ENCODE results near the gene CNDP1.
A peak's percentile ranks its signal among the peaks of the same experiment; 100 is the strongest.

Gene CNDP1

GRCh38 chr18:74616494-74616893, 82.2 kb downstream of the CNDP1 start:
- DNase-seq = no peak
- Histone ChIP-seq H3K4me3 (ENCODE audit: low read depth, low read length) (no peak overlapping the region), H3K36me3 (no peaks in the 10 kb centered on the region), H3K9me3 (no peaks in the 10 kb centered on the region), H3K27me3 (no peaks in the 10 kb centered on the region), H3K4me1 (no peaks in the 10 kb centered on the region)
- no peak for TF ChIP-seq CTCF (IDR thresholded peaks at IDR 0.05; ENCODE audit: low read depth, low read length)

- H3K4me1 ChIP-seq = no peaks in the 10 kb centered on the region
- no peaks in the 10 kb centered on the region for H3K36me3 ChIP-seq
- H3K4me3 ChIP-seq (ENCODE audit: low read depth, low read length) = no peak overlapping the region
- TF ChIP-seq CTCF (IDR thresholded peaks at IDR 0.05; ENCODE audit: low read depth, low read length) = no peak
- H3K9me3 ChIP-seq = no peaks in the 10 kb centered on the region
- no peak for DNase-seq
- H3K27me3 ChIP-seq = no peaks in the 10 kb centered on the region
Measured at GRCh38 chr18:74617486-74617885, 83.2 kb downstream of the CNDP1 start.

GRCh38 chr18:74622072-74622471, 87.8 kb downstream of the CNDP1 start:
- no peak for TF ChIP-seq CTCF (IDR thresholded peaks at IDR 0.05; ENCODE audit: low read depth, low read length)
- no peaks in the 10 kb centered on the region for H3K27me3 ChIP-seq
- H3K9me3 ChIP-seq = no peaks in the 10 kb centered on the region
- H3K36me3 ChIP-seq = no peaks in the 10 kb centered on the region
- no peak overlapping the region for H3K4me3 ChIP-seq (ENCODE audit: low read depth, low read length)
- no peaks in the 10 kb centered on the region for H3K4me1 ChIP-seq
- DNase-seq = no peak

- Histone ChIP-seq H3K4me3 (ENCODE audit: low read depth, low read length) (no peak overlapping the region), H3K9me3 (no peaks in the 10 kb centered on the region)
- no peak for DNase-seq
Measured at GRCh38 chr18:74623047-74623816, 88.9 kb downstream of the CNDP1 start.

GRCh38 chr18:74624466-74624865, 90.2 kb downstream of the CNDP1 start:
- H3K4me1 ChIP-seq = no peaks in the 10 kb centered on the region
- no peak for DNase-seq
- H3K4me3 ChIP-seq (ENCODE audit: low read depth, low read length) = no peak overlapping the region
- H3K9me3 ChIP-seq = no peaks in the 10 kb centered on the region
- H3K27me3 ChIP-seq = no peaks in the 10 kb centered on the region
- H3K36me3 ChIP-seq = no peaks in the 10 kb centered on the region
- TF ChIP-seq CTCF (IDR thresholded peaks at IDR 0.05; ENCODE audit: low read depth, low read length) = no peak

More at GRCh38 chr18:74623047-74623816, 88.9 kb downstream of the CNDP1 start:
- TF ChIP-seq CTCF (IDR thresholded peaks at IDR 0.05; ENCODE audit: low read depth, low read length) = peak; percentile 33; the same call in 1 of the 2 replicates
- Histone ChIP-seq H3K4me1 (no peaks in the 10 kb centered on the region), H3K36me3 (no peaks in the 10 kb centered on the region), H3K27me3 (no peaks in the 10 kb centered on the region)

GRCh38 chr18:74625157-74625556, 90.9 kb downstream of the CNDP1 start:
- H3K4me3 ChIP-seq (ENCODE audit: low read depth, low read length) = no peak overlapping the region
- TF ChIP-seq CTCF (IDR thresholded peaks at IDR 0.05; ENCODE audit: low read depth, low read length) = no peak
- no peaks in the 10 kb centered on the region for H3K36me3 ChIP-seq
- H3K4me1 ChIP-seq = no peaks in the 10 kb centered on the region
- H3K9me3 ChIP-seq = no peaks in the 10 kb centered on the region
- H3K27me3 ChIP-seq = no peaks in the 10 kb centered on the region
- no peak for DNase-seq
